C4-2B (cell line): ENCODE results near the gene KLHDC10.

Experiments used
- H3K27ac ChIP-seq: fragments of 450-650 bp; 2 replicates; pipeline ENCODE4 v1.5.1; 2017
- ZFX ChIP-seq: fragments of 450-650 bp; IDR thresholded peaks from 2 replicates; pipeline ENCODE4 v1.6.1; 2017
- TF ChIP-seq, protein P1 (sequence below): fragments of 450-650 bp; conservative IDR thresholded peaks from 2 replicates; pipeline ENCODE4 v1.5.1; 2017; ENCODE audit warnings: mild to moderate bottlenecking

The KLHDC10 gene

DNA sequence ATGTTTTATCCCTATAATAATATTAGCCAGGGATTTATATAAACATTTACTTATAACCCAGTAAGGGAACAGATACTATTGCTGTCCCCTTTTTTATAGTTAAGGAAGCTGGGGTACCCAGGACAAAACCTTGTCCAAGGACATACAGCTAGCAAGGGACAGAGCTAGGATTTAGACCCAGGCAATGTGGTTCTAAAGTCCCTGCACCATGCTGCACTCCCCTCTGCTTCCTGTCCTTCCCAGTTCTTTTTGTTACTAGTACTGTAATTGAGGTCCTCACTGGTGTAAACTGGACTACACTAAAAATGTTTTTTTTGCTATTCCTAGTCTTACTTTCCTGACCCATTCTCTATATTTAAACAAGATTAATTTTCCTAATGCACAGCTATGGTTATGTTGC lies 16.6 kb downstream of the KLHDC10 start:
- TF ChIP-seq ZFX, result no peak
- TF ChIP-seq, protein P1, sequence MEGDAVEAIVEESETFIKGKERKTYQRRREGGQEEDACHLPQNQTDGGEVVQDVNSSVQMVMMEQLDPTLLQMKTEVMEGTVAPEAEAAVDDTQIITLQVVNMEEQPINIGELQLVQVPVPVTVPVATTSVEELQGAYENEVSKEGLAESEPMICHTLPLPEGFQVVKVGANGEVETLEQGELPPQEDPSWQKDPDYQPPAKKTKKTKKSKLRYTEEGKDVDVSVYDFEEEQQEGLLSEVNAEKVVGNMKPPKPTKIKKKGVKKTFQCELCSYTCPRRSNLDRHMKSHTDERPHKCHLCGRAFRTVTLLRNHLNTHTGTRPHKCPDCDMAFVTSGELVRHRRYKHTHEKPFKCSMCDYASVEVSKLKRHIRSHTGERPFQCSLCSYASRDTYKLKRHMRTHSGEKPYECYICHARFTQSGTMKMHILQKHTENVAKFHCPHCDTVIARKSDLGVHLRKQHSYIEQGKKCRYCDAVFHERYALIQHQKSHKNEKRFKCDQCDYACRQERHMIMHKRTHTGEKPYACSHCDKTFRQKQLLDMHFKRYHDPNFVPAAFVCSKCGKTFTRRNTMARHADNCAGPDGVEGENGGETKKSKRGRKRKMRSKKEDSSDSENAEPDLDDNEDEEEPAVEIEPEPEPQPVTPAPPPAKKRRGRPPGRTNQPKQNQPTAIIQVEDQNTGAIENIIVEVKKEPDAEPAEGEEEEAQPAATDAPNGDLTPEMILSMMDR, result no peak
- no peak overlapping the region for H3K27ac ChIP-seq

DNA sequence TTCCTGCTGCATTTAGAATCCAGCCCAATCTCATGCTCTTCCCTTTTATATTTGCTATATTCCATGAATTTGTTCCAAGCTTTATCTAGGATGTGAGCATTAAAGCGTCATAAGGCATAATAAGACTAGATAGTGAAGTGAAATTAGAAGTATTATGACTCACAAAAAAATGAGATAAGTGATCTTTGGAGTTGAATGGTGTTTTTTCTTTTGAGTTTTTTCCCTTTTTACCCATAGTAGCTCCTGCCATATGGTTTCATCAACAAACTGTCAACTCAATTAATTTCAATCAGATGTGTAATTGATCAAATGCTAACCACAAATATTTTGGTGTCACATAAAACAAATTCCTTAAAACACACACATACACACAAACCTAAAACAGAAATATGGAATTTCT lies 17.0 kb downstream of the KLHDC10 start:
- H3K27ac ChIP-seq, result no peak overlapping the region
- TF ChIP-seq, protein P1, result no peak
- TF ChIP-seq ZFX, result no peak

DNA sequence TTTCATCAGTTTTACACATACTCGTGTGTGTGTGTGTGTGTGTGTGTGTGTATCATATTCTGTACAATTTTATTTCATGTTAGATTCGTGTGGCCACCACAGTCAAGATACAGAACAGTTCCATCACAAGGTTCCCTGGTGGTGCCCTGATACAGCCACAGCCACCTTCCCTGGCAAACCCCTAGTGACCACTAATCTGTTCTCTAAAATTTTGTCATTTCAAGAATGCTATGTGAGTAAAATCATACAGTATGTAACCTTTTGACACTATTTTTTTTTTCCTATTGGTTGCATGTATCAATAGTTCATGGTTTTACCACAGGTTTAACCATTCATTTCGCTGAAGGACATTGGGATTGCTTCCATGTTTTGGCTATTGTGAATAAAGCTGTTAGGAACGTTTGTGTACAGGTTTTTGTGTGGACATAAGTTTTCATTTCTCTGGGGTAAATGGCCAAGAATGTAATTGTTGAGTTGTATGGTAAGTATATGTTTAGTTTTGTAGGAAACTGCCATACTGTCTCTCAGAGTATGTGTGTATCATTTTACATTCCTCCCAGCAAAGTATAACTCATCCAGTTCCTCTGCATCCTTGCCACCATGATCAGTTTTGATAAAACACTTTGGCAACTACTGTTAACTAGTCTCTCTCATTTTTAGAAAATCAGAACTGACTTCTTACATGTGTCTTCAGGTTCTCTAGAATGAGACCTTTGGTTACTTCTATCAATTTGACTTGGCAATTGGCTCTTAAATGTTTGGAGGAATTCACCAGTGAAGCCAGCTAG lies 20.6 kb downstream of the KLHDC10 start:
- H3K27ac ChIP-seq, result no peak overlapping the region
- TF ChIP-seq ZFX, result no peak
- TF ChIP-seq, protein P1, result no peak

DNA sequence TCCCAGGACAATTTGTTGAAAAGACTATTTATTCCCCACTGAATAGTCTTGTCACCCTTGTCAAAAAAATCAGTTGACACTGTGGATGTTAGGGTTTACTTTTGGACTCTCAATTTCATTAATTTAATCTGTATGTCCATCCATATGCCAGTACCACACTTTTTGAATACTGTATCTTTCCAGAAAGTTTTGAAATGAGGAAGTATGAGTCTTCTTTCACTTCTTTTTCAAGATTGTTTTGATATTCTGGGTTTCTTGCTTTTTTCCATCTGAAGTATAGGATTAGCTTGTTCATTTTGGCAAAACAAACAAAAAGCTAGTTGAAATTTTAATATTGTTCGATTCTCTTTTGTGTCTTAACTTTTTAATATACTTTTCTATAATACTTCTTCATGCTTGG lies 21.7 kb downstream of the KLHDC10 start:
- no peak overlapping the region for H3K27ac ChIP-seq
- TF ChIP-seq, protein P1, result no peak
- no peak for TF ChIP-seq ZFX

DNA sequence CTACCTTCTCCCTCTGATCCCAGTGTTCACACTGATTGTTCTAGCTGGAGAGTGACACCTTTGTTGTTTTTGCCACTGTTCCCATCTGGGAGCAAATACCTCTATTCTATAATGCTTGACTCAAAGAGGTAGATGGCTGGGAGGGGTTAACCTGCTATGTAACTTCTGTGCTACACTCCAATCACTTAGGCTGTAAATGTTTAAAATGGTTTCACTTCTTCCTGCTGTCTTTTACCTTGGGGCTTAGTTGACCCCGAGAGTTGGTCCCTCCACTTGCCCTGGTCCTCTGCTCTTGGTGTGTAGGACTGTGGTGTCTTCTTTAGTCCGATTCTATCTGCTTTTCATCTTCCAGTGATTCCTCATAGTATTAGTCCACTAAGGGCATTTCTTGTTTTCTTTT lies 22.3 kb downstream of the KLHDC10 start:
- no peak overlapping the region for H3K27ac ChIP-seq
- no peak for TF ChIP-seq ZFX
- TF ChIP-seq, protein P1, result no peak

DNA sequence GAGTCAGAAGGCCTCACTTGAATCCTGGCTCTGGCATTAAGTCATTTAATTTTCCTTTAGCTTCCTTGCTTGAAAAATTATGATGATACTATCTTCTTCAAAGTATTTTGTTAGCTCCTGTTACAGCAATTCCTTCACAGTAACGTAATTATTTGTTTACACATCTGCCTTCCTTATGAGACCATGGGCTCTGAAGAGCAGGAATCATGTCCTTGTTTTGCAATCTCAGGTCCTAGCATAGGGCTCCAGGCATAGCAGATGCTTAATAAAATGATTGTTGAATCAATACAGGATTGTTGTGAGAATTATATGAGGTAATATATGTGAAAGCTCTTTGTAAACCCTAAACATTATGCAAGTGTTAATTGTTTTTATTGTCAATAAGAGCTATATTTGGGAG lies 25.5 kb downstream of the KLHDC10 start:
- H3K27ac ChIP-seq, result no peak overlapping the region
- no peak for TF ChIP-seq ZFX
- TF ChIP-seq, protein P1, result no peak

DNA sequence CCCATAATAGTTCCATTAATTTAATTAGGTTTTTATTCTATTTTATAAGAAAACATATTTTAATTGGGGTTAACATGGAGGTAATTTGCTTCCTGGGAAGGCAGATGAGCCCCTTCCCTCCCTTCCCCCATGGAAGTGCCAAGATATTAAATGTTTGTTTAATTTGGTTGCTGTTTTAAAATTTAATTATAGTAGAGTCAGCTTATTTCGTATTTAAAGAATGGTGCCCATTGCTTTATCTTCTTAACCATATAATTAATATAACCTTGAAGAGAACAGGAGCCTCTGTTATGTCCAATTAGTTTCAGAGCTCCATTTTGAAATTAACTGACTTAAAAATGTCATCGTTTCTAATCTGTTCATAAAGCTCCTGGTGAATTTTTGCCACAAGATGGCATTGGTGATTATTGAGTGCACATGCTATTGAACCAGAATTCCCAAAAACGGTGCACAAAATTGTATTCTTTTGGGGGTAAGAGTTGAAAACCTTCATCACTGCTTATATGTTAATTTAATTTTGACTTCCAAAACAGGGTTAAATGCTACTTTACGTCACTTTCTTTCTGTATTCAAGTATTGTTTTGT lies 26.0 kb downstream of the KLHDC10 start:
- H3K27ac ChIP-seq, result no peak overlapping the region
- TF ChIP-seq ZFX, result no peak
- TF ChIP-seq, protein P1, result peak; percentile 56
